ENCODE data around the gene PTH2R. TPM values are rescaled to one million over a fixed set of nuclear protein-coding genes. Genes with fewer than 3 reads are reported as not detected.

PTH2R gene
- total RNA-seq, 1 experiment from 2014 or later, result not detected

DNA sequence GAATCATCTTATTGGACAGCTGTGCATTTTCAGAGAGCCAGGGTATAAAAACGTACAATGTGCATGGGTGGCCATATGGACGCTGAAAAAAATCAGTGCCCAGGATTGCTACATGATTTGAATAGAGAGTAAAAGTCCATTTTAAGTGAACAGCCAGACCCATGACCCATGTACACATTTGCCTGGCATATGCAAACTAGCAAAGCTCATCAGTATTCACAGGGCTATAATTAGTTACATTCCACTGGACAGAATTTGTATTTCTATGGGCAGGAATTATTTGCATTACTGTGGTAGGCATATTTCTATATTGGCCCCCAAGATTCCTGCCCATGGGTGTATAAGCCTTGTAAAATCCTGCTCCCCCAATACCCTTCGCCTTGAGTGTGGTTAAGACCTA lies 78.8 kb downstream of the PTH2R start:
- CTCF ChIA-PET, result no interaction called here
- no peaks in the 10 kb centered on the region for H3K36me3 ChIP-seq (ENCODE audit: low read depth)

DNA sequence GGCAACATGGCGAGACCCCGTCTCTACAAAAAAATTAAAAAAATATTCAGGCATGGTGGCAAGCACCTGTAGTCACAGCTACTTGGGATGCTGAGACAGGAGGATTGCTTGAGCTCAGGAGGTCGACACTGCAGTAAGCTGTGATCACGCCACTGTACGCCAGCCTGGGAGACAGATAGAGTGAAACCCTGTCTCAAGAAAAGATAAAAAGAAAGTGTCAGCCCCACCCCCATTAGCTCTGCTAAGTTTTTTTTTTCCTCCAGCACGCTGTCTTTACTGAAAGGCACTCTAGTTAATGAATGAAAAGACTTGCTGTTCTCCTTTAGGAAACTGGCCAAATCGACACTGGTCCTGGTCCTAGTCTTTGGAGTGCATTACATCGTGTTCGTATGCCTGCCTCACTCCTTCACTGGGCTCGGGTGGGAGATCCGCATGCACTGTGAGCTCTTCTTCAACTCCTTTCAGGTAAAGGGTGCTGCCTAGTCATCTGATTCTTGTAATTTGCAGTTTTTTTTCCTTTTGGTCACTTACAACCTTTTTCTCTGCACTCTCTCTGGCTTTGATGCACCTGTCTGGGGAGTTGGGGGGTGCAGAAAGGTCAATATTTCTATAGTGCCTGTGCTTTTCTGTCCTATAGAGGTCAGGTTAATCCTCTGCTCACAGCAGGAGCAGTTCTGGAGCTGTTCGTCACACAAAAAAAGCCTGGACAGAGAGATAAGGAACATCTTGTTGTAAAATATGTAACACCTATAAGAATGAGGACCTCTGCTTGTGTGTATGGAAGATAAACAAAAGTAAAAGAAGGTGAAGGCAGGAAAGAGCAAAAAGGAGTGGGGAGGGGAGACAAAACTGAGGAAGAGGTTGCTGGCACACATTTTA lies 82.3 kb downstream of the PTH2R start:
- Histone ChIP-seq H3K27me3 (ENCODE audit: insufficient read depth, low read depth) (no peaks in the 10 kb centered on the region), H3K9me3 (ENCODE audit: insufficient read depth, low read depth) (no peaks in the 10 kb centered on the region), H3K4me2 (no peak overlapping the region), H3K4me1 (replicated peaks; ENCODE audit: insufficient read depth) (no peaks in the 10 kb centered on the region), H2AFZ (no peak overlapping the region), H3K36me3 (ENCODE audit: low read depth) (no peaks in the 10 kb centered on the region), H3K9me2 (ENCODE audit: insufficient read depth) (no peaks in the 10 kb centered on the region), H3K79me2 (ENCODE audit: low read depth) (no peaks in the 10 kb centered on the region), H3K4me3 (no peak overlapping the region), H3K27ac (no peak overlapping the region), H3F3A (ENCODE audit: insufficient read depth, low read depth) (no peaks in the 10 kb centered on the region), H4K20me1 (ENCODE audit: insufficient read depth) (no peaks in the 10 kb centered on the region)
- ChIA-PET CTCF (no interaction called here), POLR2A (ENCODE audit: unreplicated experiment) (interaction anchor here (0.6 kb wide), 1 partner anchor 16 kb away, joined by 3 read pairs; no protein-coding TSS in a partner anchor)
- no TSS peak for BruUV-seq (replicated peaks)
- no peak for DNase-seq
- TF ChIP-seq, protein P1, sequence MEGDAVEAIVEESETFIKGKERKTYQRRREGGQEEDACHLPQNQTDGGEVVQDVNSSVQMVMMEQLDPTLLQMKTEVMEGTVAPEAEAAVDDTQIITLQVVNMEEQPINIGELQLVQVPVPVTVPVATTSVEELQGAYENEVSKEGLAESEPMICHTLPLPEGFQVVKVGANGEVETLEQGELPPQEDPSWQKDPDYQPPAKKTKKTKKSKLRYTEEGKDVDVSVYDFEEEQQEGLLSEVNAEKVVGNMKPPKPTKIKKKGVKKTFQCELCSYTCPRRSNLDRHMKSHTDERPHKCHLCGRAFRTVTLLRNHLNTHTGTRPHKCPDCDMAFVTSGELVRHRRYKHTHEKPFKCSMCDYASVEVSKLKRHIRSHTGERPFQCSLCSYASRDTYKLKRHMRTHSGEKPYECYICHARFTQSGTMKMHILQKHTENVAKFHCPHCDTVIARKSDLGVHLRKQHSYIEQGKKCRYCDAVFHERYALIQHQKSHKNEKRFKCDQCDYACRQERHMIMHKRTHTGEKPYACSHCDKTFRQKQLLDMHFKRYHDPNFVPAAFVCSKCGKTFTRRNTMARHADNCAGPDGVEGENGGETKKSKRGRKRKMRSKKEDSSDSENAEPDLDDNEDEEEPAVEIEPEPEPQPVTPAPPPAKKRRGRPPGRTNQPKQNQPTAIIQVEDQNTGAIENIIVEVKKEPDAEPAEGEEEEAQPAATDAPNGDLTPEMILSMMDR (conservative IDR thresholded peaks at IDR 0.05), result no peak
- no peak for TF ChIP-seq EZH2 (IDR thresholded peaks at IDR 0.05; ENCODE audit: low read depth)
- intact Hi-C loops (cut with micrococcal nuclease; ENCODE audit: unreplicated experiment), result no loop called here

More for the DNA sequence above, 78.8 kb downstream of the PTH2R start:
- DNase-seq, result no peak
- intact Hi-C loops (cut with micrococcal nuclease; ENCODE audit: unreplicated experiment), result no loop called here
- 0 out of 2 replicates have a peak, but pooled peaks cover 5% of the 10 kb centered on the region for H3F3A ChIP-seq (ENCODE audit: insufficient read depth, low read depth)
- POLR2A ChIA-PET (ENCODE audit: unreplicated experiment), result no interaction called here
- H3K79me2 ChIP-seq (ENCODE audit: low read depth), result no peaks in the 10 kb centered on the region
- H3K4me3 ChIP-seq, result no peak overlapping the region
- H3K4me1 ChIP-seq (replicated peaks; ENCODE audit: insufficient read depth), result peaks cover 7% of the 10 kb centered on the region
- H3K9me3 ChIP-seq (ENCODE audit: insufficient read depth, low read depth), result no peaks in the 10 kb centered on the region
- no peak overlapping the region for H3K27ac ChIP-seq
- no peaks in the 10 kb centered on the region for H3K27me3 ChIP-seq (ENCODE audit: insufficient read depth, low read depth)
- H2AFZ ChIP-seq, result no peak overlapping the region
- H3K4me2 ChIP-seq, result no peak overlapping the region
- TF ChIP-seq, protein P1 (conservative IDR thresholded peaks at IDR 0.05), result no peak
- H4K20me1 ChIP-seq (ENCODE audit: insufficient read depth), result no peaks in the 10 kb centered on the region
- no TSS peak for BruUV-seq (replicated peaks)
- H3K9me2 ChIP-seq (ENCODE audit: insufficient read depth), result no peaks in the 10 kb centered on the region

DNA sequence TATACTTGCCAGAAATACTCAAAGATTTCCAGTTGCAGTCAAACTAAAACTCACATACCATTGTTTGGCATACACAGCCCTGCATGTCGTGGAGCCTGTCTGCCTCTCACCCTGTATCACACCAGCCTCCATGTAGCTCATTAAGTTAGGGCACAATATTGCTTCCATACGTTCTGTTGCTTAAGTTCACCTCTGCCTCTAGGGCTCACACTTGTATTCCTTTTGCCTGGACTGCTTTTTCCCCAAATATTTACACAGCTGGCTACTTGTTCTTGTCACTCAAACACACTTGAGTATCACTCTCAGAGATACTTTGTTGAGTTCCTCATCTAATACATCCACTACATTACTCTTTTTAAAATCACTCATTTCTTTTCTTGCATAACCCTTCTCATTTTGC lies 83.1 kb downstream of the PTH2R start:
- no peaks in the 10 kb centered on the region for H3K9me3 ChIP-seq (ENCODE audit: insufficient read depth, low read depth)
- no peaks in the 10 kb centered on the region for H4K20me1 ChIP-seq (ENCODE audit: insufficient read depth)
- CTCF ChIA-PET, result no interaction called here
- H3K79me2 ChIP-seq (ENCODE audit: low read depth), result no peaks in the 10 kb centered on the region
- BruUV-seq (replicated peaks), result no TSS peak
- H3K4me3 ChIP-seq, result no peak overlapping the region
- no peaks in the 10 kb centered on the region for H3F3A ChIP-seq (ENCODE audit: insufficient read depth, low read depth)
- H3K27ac ChIP-seq, result no peak overlapping the region
- no peak overlapping the region for H3K4me2 ChIP-seq
- DNase-seq, result no peak
- H3K4me1 ChIP-seq (replicated peaks; ENCODE audit: insufficient read depth), result no peaks in the 10 kb centered on the region
- TF ChIP-seq, protein P1 (conservative IDR thresholded peaks at IDR 0.05), result no peak
- TF ChIP-seq EZH2 (IDR thresholded peaks at IDR 0.05; ENCODE audit: low read depth), result no peak
- H3K36me3 ChIP-seq (ENCODE audit: low read depth), result no peaks in the 10 kb centered on the region
- POLR2A ChIA-PET (ENCODE audit: unreplicated experiment), result interaction anchor here (0.7 kb wide), 1 partner anchor 9 kb away, joined by 4 read pairs; no protein-coding TSS in a partner anchor
- no peaks in the 10 kb centered on the region for H3K27me3 ChIP-seq (ENCODE audit: insufficient read depth, low read depth)
- no peaks in the 10 kb centered on the region for H3K9me2 ChIP-seq (ENCODE audit: insufficient read depth)
- intact Hi-C loops (cut with micrococcal nuclease; ENCODE audit: unreplicated experiment), result no loop called here
- no peak overlapping the region for H2AFZ ChIP-seq

Measured in PC-9 (cell line).